GM12878 (cell line): ENCODE data around the gene SMIM35. TPM values are rescaled to one million over a fixed set of nuclear protein-coding genes. Genes with fewer than 3 reads are reported as not detected.

Source experiments
- ATAC-seq: fragments of 200-7000 bp; cut with Tn5 transposase; 3 replicates; pipeline ENCODE4 v1.9.1; 2020; ENCODE audit warnings: mild to moderate bottlenecking, moderate library complexity
- BruUV-seq: library from RNA; stranded (reverse); fragments of 400-500 nt; replicated peaks from 2 replicates; lab custom pipeline; 2021; lab: Mats Ljungman, UMichigan
- CTCF ChIA-PET: fragments of 300-600 bp; sonication (Branson Sonifier 250); formaldehyde crosslinking; extraction: SDS; loops from one replicate; lab custom pipeline; 2021; ENCODE audit warnings: inconsistent platforms; lab: Yijun Ruan, JAX
- POLR2A ChIA-PET: fragments of 350-600 bp; formaldehyde crosslinking; extraction: SDS; loops from one replicate; lab custom pipeline; 2021; ENCODE audit warnings: inconsistent platforms; lab: Charles Lee
- RAD21 ChIA-PET: fragments of 300-600 bp; sonication (Branson Sonifier 250); formaldehyde crosslinking; loops from one replicate; lab custom pipeline; 2023; ENCODE audit warnings: antibody characterized with exemption; ENCODE audit not compliant: unreplicated experiment; lab: Charles Lee
- SMC1A ChIA-PET: fragments of 300-600 bp; sonication (Branson Sonifier 250); formaldehyde crosslinking; loops from one replicate; lab custom pipeline; 2023; ENCODE audit not compliant: unreplicated experiment, uncharacterized antibody; lab: Charles Lee
- DNase-seq: peaks from one replicate; pipeline ENCODE4 v3.0.0-alpha.2; 2011; ENCODE audit warnings: low read depth, low spot score
- FAIRE-seq: peaks from 3 replicates; lab custom pipeline; 2011; peaks lifted over from hg19 to GRCh38; lab: Jason Lieb, UNC
- H2AFZ ChIP-seq: 2 replicates; pipeline ENCODE4 v1.6.0; 2011; ENCODE audit warnings: low read depth, low read length, control low read depth; ENCODE audit not compliant: control insufficient read depth
- H3K27ac ChIP-seq: 2 replicates; pipeline ENCODE4 v1.5.1; 2011; ENCODE audit warnings: control low read depth; ENCODE audit not compliant: control insufficient read depth, insufficient read depth
- H3K27me3 ChIP-seq, 2 experiments: replicated peaks in 1 of 2; 2 replicates each; pipeline versions ENCODE4 v1.6.0 to v1.6.1; 2011; ENCODE audit warnings: low read length in 1 of 2; ENCODE audit not compliant: control insufficient read depth in 2 of 2, insufficient read depth in 2 of 2
- H3K36me3 ChIP-seq, 2 experiments: 2 replicates each; pipeline ENCODE4 v1.5.1; 2011; ENCODE audit warnings: low read length in 1 of 2; ENCODE audit not compliant: control insufficient read depth in 2 of 2, insufficient read depth in 2 of 2
- H3K4me1 ChIP-seq: 2 replicates; pipeline ENCODE4 v1.6.1; 2011; ENCODE audit warnings: mild to moderate bottlenecking, low read length, moderate library complexity, mixed read lengths; ENCODE audit not compliant: control insufficient read depth, insufficient read depth
- H3K4me2 ChIP-seq: 2 replicates; pipeline ENCODE4 v1.6.0; 2011; ENCODE audit warnings: control low read depth; ENCODE audit not compliant: control insufficient read depth, insufficient read depth
- H3K4me3 ChIP-seq: fragments of 200-600 bp; sonication (generic); 2 replicates; pipeline ENCODE4 v1.5.1; 2016
- H3K79me2 ChIP-seq: 2 replicates; pipeline ENCODE4 v1.6.0; 2011; ENCODE audit warnings: low read length; ENCODE audit not compliant: control insufficient read depth, insufficient read depth
- H3K9ac ChIP-seq: 2 replicates; pipeline ENCODE4 v1.8.0; 2011; ENCODE audit warnings: low read length, control low read depth, mixed read lengths; ENCODE audit not compliant: control insufficient read depth, insufficient read depth
- H3K9me3 ChIP-seq: replicated peaks from 3 replicates; pipeline ENCODE4 v1.5.1; 2011; ENCODE audit warnings: mild to moderate bottlenecking, low read length; ENCODE audit not compliant: control insufficient read depth, insufficient read depth
- H4K20me1 ChIP-seq: 2 replicates; pipeline ENCODE4 v1.6.0; 2011; ENCODE audit not compliant: control insufficient read depth, insufficient read depth
- CHD2 ChIP-seq: IDR thresholded peaks from 2 replicates; pipeline ENCODE4 v1.6.1; 2011; ENCODE audit warnings: low read depth, low read length, improper control_type of control experiment, borderline replicate concordance
- KAT2A ChIP-seq: conservative IDR thresholded peaks from 2 replicates; pipeline ENCODE4 v1.6.1; 2011; ENCODE audit warnings: low read depth, low read length; ENCODE audit not compliant: control insufficient read depth
- PBX3 ChIP-seq: IDR thresholded peaks from 2 replicates; pipeline ENCODE4 v1.6.1; 2011; ENCODE audit warnings: mild to moderate bottlenecking, low read depth, low read length, moderate library complexity; ENCODE audit not compliant: insufficient replicate concordance
- PML ChIP-seq: IDR thresholded peaks from 2 replicates; pipeline ENCODE4 v1.6.1; 2012; ENCODE audit warnings: low read length, inconsistent platforms
- STAT1 ChIP-seq: fragments of 450-650 bp; conservative IDR thresholded peaks from 2 replicates; pipeline ENCODE4 v1.6.1; 2014; ENCODE audit warnings: antibody characterized with exemption, mild to moderate bottlenecking
- TBL1XR1 ChIP-seq: IDR thresholded peaks from 2 replicates; pipeline ENCODE4 v1.6.1; 2012; ENCODE audit warnings: low read depth, low read length, improper control_type of control experiment
- ZNF622 ChIP-seq: fragments of 450-650 bp; IDR thresholded peaks from 2 replicates; pipeline ENCODE4 v1.6.1; 2017; ENCODE audit warnings: mild to moderate bottlenecking, inconsistent platforms
- WGBS: methylation state at CpG from one replicate; pipeline ENCODE4 v1.1.6; 2016; ENCODE audit warnings: low lambda C conversion rate; ENCODE audit not compliant: insufficient replicate concordance, insufficient coverage; ENCODE audit errors: missing lambda C conversion rate; 5-methylcytosine and 5-hydroxymethylcytosine counted together
- in situ Hi-C: fragments of 300-500 bp; cut with MboI; formaldehyde crosslinking; loops from 9 replicates; pipeline ENCODE4 v1.14.3; 2018; ENCODE audit warnings: mixed read lengths
- intact Hi-C: fragments of 100-400 bp; cut with micrococcal nuclease; formaldehyde crosslinking; loops from one replicate; pipeline ENCODE4 v1.14.2; 2022; ENCODE audit not compliant: unreplicated experiment
- polyA plus RNA-seq, 11 experiments: library from polyadenylated mRNA; depleted of rRNA in 4 of 11; unstranded in 6 of 11; stranded (reverse) in 5 of 11; fragments of >200 nt; fragmentation: Nextera tagmentation in 4 of 11; fragmentation: Illumina TruSeq in 1 of 11; extraction: Ambion mirVana in 4 of 11; extraction: Trizol in 1 of 11; gene quantifications; 1 replicate in 1 of 11; 2 replicates in 10 of 11; pipeline versions ENCODE4 v1.2.1 to v1.2.3, GENCODE V29; 2011 to 2016; ENCODE audit warnings: inconsistent platforms in 2 of 11, missing spikeins in 2 of 11, low read depth in 1 of 11
- total RNA-seq, 4 experiments: library from RNA; depleted of rRNA in 3 of 4; stranded (reverse); fragments of >200 nt in 3 of 4; fragmentation: Illumina TruSeq in 1 of 4; extraction: Trizol in 1 of 4; gene quantifications; 2 replicates each; pipeline versions ENCODE4 v1.2.1 to v1.2.3, GENCODE V29; 2013 to 2021
- TF ChIP-seq, protein P1 (sequence below): fragments of 450-650 bp; IDR thresholded peaks from 2 replicates; pipeline ENCODE4 v1.6.1; 2016; ENCODE audit warnings: mild to moderate bottlenecking

Gene SMIM35
- total and polyA plus RNA-seq, 10 of the 15 experiments (the other 5 are each of a cell fraction or from before 2014, with no cell fraction given), result 0.02 to 1.1 (median 0.05) TPM; not detected in 5

- TF ChIP-seq PML, result no peak
- TF ChIP-seq TBL1XR1, result no peak
- TF ChIP-seq, protein P1, sequence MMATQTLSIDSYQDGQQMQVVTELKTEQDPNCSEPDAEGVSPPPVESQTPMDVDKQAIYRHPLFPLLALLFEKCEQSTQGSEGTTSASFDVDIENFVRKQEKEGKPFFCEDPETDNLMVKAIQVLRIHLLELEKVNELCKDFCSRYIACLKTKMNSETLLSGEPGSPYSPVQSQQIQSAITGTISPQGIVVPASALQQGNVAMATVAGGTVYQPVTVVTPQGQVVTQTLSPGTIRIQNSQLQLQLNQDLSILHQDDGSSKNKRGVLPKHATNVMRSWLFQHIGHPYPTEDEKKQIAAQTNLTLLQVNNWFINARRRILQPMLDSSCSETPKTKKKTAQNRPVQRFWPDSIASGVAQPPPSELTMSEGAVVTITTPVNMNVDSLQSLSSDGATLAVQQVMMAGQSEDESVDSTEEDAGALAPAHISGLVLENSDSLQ, result no peak
- TF ChIP-seq ZNF622, result no peak
- TF ChIP-seq CHD2, result no peak
- no peak for TF ChIP-seq KAT2A
- TF ChIP-seq STAT1, result no peak
- TF ChIP-seq PBX3, result no peak
- RAD21 ChIA-PET, result no interaction called here
- Histone ChIP-seq H3K9ac (no peak overlapping the region), H3K4me1 (no peaks in the 10 kb centered on the region), H3K27me3 (no peaks in the 10 kb centered on the region; a peak in 2 of 4 replicates), H3K79me2 (no peaks in the 10 kb centered on the region), H3K27ac (no peak overlapping the region), H3K4me3 (no peak overlapping the region), H3K9me3 (no peaks in the 10 kb centered on the region), H4K20me1 (no peaks in the 10 kb centered on the region), H3K36me3 (no peaks in the 10 kb centered on the region), H2AFZ (no peak overlapping the region), H3K4me2 (no peak overlapping the region)
- FAIRE-seq (no peak), ATAC-seq (no peak), DNase-seq (no peak)
- 33% methylated on average over 8 of the region's 8 CpGs for WGBS
- no TSS peak for BruUV-seq
- SMC1A ChIA-PET, result interaction anchor here (0.8 kb wide), 1 partner anchor 14 kb away, joined by 3 read pairs; no protein-coding TSS in a partner anchor
- intact Hi-C loops (no loop called here), in situ Hi-C loops (loop anchor here (25.0 kb wide), 1 partner anchor 630 kb away; no protein-coding TSS in a partner anchor)
- CTCF ChIA-PET, result interaction anchor here (1.6 kb wide), 1 partner anchor 105 kb away, joined by 5 read pairs; no protein-coding TSS in a partner anchor
- POLR2A ChIA-PET, result no interaction called here
Measured at GRCh38 chr11:118067006-118067405, 19.8 kb downstream of the SMIM35 start.
